Stimulated activated CD4-positive, alpha-beta T cell treated with anti-CD3 and anti-CD28 coated beads, TNF-alpha, amount 100 ng/mL, for 48 hours (primary cell): ENCODE results near the gene THAP12.
"Not testable (repeated sequence)": the region's sequence is repeated elsewhere in the genome, so short reads cannot be mapped to it uniquely, and the experiment has no call there.

Source experiments
- DNase-seq, 3 donors: peaks; one replicate each; pipeline ENCODE4 v3.0.0-alpha.2; 2020; ENCODE audit warnings: low read depth in 3 of 3

Gene THAP12

GRCh38 chr11:76380977-76381719 is at the start of gene THAP12, which contains the start of gene GVQW3:
Gene THAP12, minus strand, starts transcription at chr11:76381132. Its CDS starts 296 bp downstream, at chr11:76380836.
Gene GVQW3, plus strand, starts transcription at chr11:76381323. Its CDS starts 506 bp downstream, at chr11:76381829.
- peak; percentile 93 to 95 (median 94) for DNase-seq

GRCh38 chr11:76426660-76427059 is 45.7 kb upstream of the THAP12 start:
- no peak for DNase-seq

- no peak for DNase-seq
Observed at GRCh38 chr11:76424891-76425290, 44.0 kb upstream of the THAP12 start.

GRCh38 chr11:76424379-76424778 is 43.4 kb upstream of the THAP12 start:
- DNase-seq, result no peak

- DNase-seq, result no peak
Observed at GRCh38 chr11:76419896-76420295, 39.0 kb upstream of the THAP12 start.

- DNase-seq, result no peak
Observed at GRCh38 chr11:76415073-76415472, 34.1 kb upstream of the THAP12 start.

- DNase-seq, result no peak
Observed at GRCh38 chr11:76410851-76411357, 30.0 kb upstream of the THAP12 start.

GRCh38 chr11:76408171-76408965 is 27.4 kb upstream of the THAP12 start:
- DNase-seq, result no peak

GRCh38 chr11:76406359-76406758 is 25.4 kb upstream of the THAP12 start:
- no peak for DNase-seq

GRCh38 chr11:76401484-76401883 is 20.6 kb upstream of the THAP12 start:
- DNase-seq, result not testable (repeated sequence)

- DNase-seq, result no peak
Observed at GRCh38 chr11:76400967-76401366, 20.0 kb upstream of the THAP12 start.

- no peak for DNase-seq
Observed at GRCh38 chr11:76397383-76397782, 16.5 kb upstream of the THAP12 start.

- DNase-seq, result no peak
Observed at GRCh38 chr11:76395296-76395695, 14.4 kb upstream of the THAP12 start.

- DNase-seq, result no peak
Observed at GRCh38 chr11:76394411-76394810, 13.5 kb upstream of the THAP12 start.

- no peak for DNase-seq
Observed at GRCh38 chr11:76392870-76393269, 11.9 kb upstream of the THAP12 start.

- no peak for DNase-seq
Observed at GRCh38 chr11:76391811-76392475, 11.0 kb upstream of the THAP12 start.

GRCh38 chr11:76391021-76391420 is 10.1 kb upstream of the THAP12 start:
- no peak for DNase-seq

- no peak for DNase-seq
Observed at GRCh38 chr11:76388408-76388807, 7.5 kb upstream of the THAP12 start.

GRCh38 chr11:76385903-76386302 is 5.0 kb upstream of the THAP12 start:
- no peak for DNase-seq

- no peak for DNase-seq
Observed at GRCh38 chr11:76382209-76382608, 1.3 kb upstream of the THAP12 start.

GRCh38 chr11:76380159-76380976 is 564 bp downstream of the THAP12 start:
- peak; percentile 36 to 54 (median 47) for DNase-seq
